Activated CD4-positive, alpha-beta T cell treated with anti-CD3 and anti-CD28 coated beads, Interleukin-2, amount 50 U/mL, for 48 hours (primary cell): ENCODE data around the gene SLC26A2.

Experiments
- DNase-seq, 2 experiments: peaks; one replicate each; pipeline ENCODE4 v3.0.0-alpha.2; 2020

Gene SLC26A2

GRCh38 chr5:149960272-149961185 lies at the start of gene SLC26A2:
TSS of gene SLC26A2 (plus strand) at chr5:149960758. CDS start at chr5:149977653, 16,895 bp downstream.
- peak; percentile 94 to 96 for DNase-seq

DNA sequence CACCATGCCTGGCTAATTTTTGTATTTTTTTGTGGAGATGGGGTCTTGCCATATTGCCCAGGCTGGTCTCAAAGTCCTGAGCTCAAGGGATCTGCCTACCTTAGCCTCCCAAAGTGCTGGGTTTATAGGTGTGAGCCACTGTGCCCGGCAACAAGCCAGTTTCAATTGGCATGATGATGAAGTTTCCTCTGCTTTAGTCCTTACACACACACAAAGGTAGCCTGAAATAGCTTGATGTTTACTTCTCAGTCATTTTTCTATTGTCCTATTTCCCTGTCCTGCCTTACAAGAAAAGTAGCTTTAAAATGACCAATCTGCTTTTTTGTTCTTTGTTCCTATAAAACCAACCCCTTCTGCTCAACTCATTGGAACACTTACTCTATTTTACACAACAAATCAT lies 49.5 kb upstream of the SLC26A2 start:
- no peak for DNase-seq

DNA sequence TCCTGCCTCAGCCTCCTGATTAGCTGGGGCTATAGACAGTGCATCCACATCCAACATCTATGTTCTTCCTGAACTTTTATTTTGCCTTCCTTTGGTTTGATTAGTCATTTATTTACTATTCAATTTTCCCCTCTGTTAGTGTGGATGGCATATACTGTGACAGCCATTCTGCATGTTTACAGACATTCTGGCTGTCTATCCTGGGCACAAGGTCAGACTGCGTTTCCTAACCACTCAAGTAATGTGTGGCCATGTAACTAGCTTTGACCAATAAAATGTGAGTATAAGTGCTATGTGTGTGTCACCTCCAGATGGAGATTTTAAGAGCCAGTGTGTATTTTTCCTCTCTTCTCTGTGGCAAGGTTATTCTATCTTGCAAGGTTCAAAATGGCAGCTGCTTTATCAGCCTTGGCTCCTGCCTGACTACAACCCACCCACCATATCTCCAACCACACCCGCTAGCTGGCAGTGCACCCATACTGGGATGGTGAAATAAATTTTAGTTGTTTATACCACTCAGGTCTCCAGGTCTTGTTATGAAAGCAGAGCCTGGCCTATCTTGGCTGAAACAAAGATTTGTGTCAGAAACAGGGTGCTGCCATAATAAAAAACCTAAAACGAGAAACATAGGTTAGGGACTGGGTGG lies 48.2 kb upstream of the SLC26A2 start:
- DNase-seq = no peak

DNA sequence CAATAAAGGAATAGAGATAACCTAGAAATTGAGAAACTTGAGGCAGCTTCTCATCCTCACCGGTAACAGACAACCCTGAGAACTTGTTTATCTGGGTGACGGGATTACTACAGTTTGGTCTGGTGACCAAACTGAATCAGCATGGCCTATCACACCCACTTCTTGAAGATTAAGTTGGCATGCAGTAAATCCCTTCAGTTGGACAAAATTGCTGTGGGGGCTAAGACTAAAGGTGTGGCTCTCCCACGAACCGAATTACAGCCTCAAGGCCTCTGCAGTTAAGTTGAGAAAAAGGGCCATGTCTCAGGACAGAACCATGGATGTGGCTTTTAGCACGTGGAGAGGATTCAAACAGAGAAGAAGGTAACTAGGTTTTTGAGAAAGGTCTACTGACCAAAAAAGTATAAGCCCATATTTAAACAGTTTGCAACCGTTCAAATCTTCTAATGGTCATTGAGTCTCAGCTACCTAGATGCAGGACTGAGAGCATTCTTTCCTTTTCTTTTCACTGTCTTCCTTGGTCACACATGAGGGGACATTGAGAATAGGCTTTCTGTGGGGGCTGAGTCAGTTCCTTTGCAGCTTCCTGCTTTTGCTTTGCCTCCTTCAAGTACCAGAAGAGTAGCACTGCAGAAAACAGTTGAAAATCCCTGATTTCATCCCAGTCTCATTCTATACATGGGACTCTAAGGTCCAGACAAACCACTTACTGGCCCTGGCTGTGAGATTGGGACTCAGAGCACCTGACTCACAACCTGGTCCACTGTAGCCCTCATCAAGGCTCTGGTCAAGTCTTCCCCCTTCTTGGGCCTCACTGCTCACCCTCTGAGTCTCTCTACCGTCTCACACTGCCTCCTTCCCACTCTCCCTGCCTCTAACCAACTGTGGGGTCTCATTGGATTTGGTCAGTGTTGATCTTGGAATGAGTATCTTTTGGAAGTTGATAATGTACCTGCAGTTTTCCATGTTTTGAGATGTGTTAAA lies 46.8 kb upstream of the SLC26A2 start:
- no peak for DNase-seq

- DNase-seq = no peak
These were observed 44.9 kb upstream of the SLC26A2 start for GRCh38 chr5:149915392-149916260.

GRCh38 chr5:149916334-149917072 lies 44.1 kb upstream of the SLC26A2 start:
- no peak for DNase-seq

DNA sequence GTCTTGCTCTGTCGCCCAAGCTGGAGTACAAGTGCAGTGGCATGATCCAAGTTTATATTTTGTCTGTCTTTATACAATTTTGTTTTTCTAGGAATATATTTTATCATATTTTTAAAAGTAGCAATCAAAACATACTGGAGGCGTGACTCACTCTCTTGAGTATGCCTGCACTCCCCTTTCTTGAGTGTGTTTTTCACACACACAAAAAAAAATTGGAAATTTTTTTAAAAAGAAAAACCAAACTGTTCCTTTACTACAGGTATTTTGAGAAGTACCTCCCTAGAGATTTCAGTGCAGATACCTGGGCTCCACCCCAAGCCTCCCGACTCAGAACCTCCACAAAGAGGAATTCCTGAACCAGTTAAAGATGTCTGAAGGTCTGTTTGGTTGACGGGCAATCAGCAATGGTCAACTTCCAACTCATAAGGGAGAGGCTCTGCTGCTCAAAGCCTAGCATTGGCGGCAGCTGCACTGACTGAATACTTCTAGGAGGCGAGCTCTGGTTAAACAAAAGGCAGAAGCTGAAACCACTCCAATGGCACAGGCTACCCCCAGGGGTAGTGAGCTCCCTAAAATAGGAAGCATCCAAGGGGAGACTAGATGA lies 43.4 kb upstream of the SLC26A2 start:
- DNase-seq = no peak

- DNase-seq = no peak
These were observed 39.0 kb upstream of the SLC26A2 start for GRCh38 chr5:149921597-149921996.

- DNase-seq = no peak
These were observed 37.6 kb upstream of the SLC26A2 start for GRCh38 chr5:149922950-149923349.

GRCh38 chr5:149924486-149924885 lies 36.1 kb upstream of the SLC26A2 start:
- no peak for DNase-seq

DNA sequence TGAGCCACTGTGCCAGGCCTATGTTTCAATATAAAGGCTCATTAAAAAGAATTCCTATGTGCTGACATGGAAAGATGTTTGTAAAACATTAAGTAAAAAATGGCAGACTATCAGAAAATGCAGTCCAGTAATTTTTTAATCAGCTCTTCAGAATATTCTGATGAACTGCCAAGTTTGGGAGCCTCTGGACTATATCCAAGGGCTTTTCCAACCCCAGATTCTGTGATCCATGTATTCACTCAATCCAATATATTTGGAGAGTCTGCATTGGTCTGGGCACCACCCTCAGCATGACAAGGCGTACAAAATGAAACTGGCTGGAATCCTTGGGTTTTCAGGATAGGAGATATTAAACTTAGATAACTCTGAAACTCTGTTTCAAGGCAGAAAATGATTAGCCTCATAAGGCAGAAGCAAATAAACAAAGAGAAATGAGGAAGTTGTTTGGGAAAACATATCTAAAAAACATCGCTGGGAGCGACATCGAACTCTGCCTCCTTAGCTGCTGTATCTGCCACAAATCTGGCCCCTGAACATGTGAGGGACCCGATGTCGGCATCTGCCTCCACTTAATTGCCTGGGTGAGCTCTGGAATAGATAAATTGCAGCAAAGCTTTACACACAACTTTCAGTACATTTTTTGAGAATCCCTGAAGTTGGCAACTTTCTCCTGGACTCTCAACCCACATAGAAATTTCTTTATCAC lies 30.4 kb upstream of the SLC26A2 start:
- DNase-seq = no peak

DNA sequence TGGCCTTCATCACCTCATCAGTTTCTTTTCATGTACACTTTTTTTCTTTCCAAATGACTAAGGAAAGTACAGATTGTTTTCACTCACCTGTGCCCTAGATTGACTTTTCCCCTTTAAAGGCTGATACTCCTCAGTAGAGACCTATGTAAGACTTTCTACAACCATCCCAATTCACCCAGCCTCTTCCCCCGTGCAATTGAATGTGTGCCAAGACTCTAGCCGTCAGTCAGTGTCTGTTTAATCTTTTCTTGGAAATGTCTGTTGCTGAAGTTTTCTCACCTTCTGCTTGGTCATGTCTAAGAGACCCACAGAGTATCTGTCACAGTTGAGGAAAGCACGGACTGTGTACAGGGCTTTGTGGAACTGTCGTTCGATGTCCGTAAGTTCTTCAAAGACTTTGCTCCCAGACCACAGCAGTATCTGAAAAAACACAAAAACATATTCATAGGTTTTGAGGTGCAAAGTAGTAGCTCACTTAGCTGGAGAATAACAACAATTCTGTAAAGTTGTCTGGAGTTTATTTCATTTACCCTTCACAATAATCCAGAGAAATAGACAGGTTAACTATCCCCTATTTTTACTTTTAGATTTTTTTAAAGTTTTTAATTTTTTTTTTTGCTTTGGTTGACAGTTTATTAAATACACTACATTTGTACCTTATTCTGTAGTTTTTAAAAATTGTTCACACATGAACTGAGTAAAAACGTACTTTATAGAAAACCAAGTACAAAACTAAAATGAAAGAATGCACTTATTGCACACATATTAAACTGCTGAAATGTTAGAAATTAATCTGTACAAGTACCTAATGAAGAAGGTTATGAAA lies 29.6 kb upstream of the SLC26A2 start:
- no peak for DNase-seq

- DNase-seq = no peak
These were observed 28.5 kb upstream of the SLC26A2 start for GRCh38 chr5:149931992-149932436.

- DNase-seq = no peak
These were observed 27.9 kb upstream of the SLC26A2 start for GRCh38 chr5:149932445-149933350.

DNA sequence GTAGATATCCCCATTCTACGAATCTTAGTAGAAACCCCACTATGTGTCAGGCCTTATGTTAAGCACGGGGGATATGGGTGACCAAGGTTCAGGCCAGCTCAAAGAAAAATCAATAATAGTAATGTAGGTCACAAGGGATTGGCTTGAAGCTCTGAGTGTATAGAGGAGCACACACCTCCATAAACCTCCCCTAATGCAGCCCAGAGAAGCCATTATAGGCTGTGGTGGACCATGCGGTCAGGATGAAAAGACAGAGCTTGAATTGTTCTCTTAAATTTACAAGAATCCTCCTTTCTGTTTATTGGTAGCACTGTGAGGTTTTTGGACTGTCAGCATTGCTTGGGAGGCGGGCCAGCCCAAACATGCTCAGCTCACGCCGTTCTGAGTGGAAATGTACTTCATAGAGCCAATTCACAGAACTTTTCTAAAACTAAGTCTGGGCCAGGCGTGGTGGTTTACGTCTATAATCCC lies 25.1 kb upstream of the SLC26A2 start:
- no peak for DNase-seq

- DNase-seq = no peak
These were observed 24.4 kb upstream of the SLC26A2 start for GRCh38 chr5:149936044-149936699.

DNA sequence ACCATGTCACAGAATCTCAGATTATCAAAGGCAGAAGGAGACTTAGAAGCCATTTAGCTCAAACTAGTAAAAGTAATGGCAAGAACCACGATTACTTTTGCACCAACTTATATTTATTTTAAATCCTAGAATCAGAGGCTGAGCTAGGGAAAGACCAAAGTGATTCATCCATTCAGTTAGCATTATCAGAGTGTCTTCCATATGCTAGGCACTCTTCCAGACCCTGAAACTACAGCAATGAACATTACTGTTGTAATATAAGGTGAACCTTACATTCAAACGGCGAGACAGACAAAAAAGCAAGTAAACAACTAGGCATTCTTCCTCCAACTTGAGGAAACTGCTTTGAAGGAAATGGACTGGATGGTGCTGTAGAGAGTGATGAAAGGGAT lies 23.9 kb upstream of the SLC26A2 start:
- DNase-seq = no peak
